Trophoblast cell (in vitro differentiated cells and primary cell): Measurements from ENCODE around the gene SLC12A3.
A peak's percentile ranks its signal among the peaks of the same experiment; 100 is the strongest.

Experiments used
- DNase-seq, 2 donors: peaks; one replicate each; pipeline ENCODE4 v3.0.0-alpha.2; 2016
- H2AFZ ChIP-seq: 2 replicates; pipeline ENCODE4 v1.6.1; 2013; ENCODE audit warnings: low read length, moderate library complexity, mild to moderate bottlenecking; ENCODE audit not compliant: insufficient read depth, poor library complexity
- H2AK5ac ChIP-seq: 2 replicates; pipeline ENCODE4 v1.6.1; 2013; ENCODE audit warnings: mild to moderate bottlenecking, low read length
- H2BK120ac ChIP-seq: 2 replicates; pipeline ENCODE4 v1.6.1; 2013; ENCODE audit warnings: low read length, mild to moderate bottlenecking, moderate library complexity; ENCODE audit not compliant: insufficient read depth, poor library complexity
- H2BK12ac ChIP-seq: 2 replicates; pipeline ENCODE4 v1.6.1; 2013; ENCODE audit warnings: mild to moderate bottlenecking, low read length, moderate library complexity
- H2BK5ac ChIP-seq: 2 replicates; pipeline ENCODE4 v1.6.1; 2013; ENCODE audit warnings: low read length, low read depth, moderate library complexity, mild to moderate bottlenecking; ENCODE audit not compliant: poor library complexity
- H3K14ac ChIP-seq: 2 replicates; pipeline ENCODE4 v1.6.1; 2013; ENCODE audit warnings: mild to moderate bottlenecking, low read length
- H3K18ac ChIP-seq: 2 replicates; pipeline ENCODE4 v1.6.1; 2013; ENCODE audit warnings: mild to moderate bottlenecking, low read length
- H3K23ac ChIP-seq: 2 replicates; pipeline ENCODE4 v1.6.1; 2013; ENCODE audit warnings: low read length
- H3K27ac ChIP-seq: 2 replicates; pipeline ENCODE4 v1.5.1; 2013; ENCODE audit warnings: low read depth, mild to moderate bottlenecking, inconsistent platforms, low read length, moderate library complexity
- H3K27me3 ChIP-seq: 2 replicates; pipeline ENCODE4 v1.6.1; 2013; ENCODE audit warnings: inconsistent platforms, mild to moderate bottlenecking, low read length, moderate library complexity; ENCODE audit not compliant: insufficient read depth
- H3K36me3 ChIP-seq, 2 experiments: 1 replicate in 1 of 2; 2 replicates in 1 of 2; pipeline ENCODE4 v1.6.1; 2013; ENCODE audit warnings: low read length in 2 of 2, mild to moderate bottlenecking in 2 of 2, moderate library complexity in 1 of 2; ENCODE audit not compliant: insufficient read depth in 2 of 2, control insufficient read depth in 1 of 2
- H3K4ac ChIP-seq: 2 replicates; pipeline ENCODE4 v1.6.1; 2013; ENCODE audit warnings: low read depth, mild to moderate bottlenecking, low read length, moderate library complexity
- H3K4me1 ChIP-seq, 2 experiments: 1 replicate in 1 of 2; 2 replicates in 1 of 2; pipeline ENCODE4 v1.6.1; 2013; ENCODE audit warnings: low read length in 2 of 2, mild to moderate bottlenecking in 2 of 2, moderate library complexity in 1 of 2; ENCODE audit not compliant: insufficient read depth in 2 of 2, control insufficient read depth in 1 of 2
- H3K4me2 ChIP-seq: 2 replicates; pipeline ENCODE4 v1.6.1; 2013; ENCODE audit warnings: inconsistent platforms, mild to moderate bottlenecking, low read length, moderate library complexity
- H3K4me3 ChIP-seq: 2 replicates; pipeline ENCODE4 v1.5.1; 2013; ENCODE audit warnings: mild to moderate bottlenecking, low read depth, low read length, inconsistent platforms
- H3K79me1 ChIP-seq: one replicate; pipeline ENCODE4 v1.6.1; 2013; ENCODE audit warnings: low read length
- H3K79me2 ChIP-seq: 2 replicates; pipeline ENCODE4 v1.6.1; 2013; ENCODE audit warnings: low read length, mild to moderate bottlenecking; ENCODE audit not compliant: control insufficient read depth, insufficient read depth, poor library complexity
- H3K9ac ChIP-seq: 2 replicates; pipeline ENCODE4 v1.6.1; 2013; ENCODE audit warnings: mild to moderate bottlenecking, low read length
- H3K9me3 ChIP-seq: 2 replicates; pipeline ENCODE4 v1.6.1; 2013; ENCODE audit warnings: low read depth, mild to moderate bottlenecking, control low read depth, inconsistent platforms, low read length; ENCODE audit not compliant: insufficient read depth
- H4K12ac ChIP-seq: 2 replicates; pipeline ENCODE4 v1.6.1; 2013; ENCODE audit warnings: low read depth, mild to moderate bottlenecking, low read length, moderate library complexity
- H4K8ac ChIP-seq: 2 replicates; pipeline ENCODE4 v1.6.1; 2013; ENCODE audit warnings: low read depth, mild to moderate bottlenecking, low read length, moderate library complexity
- H4K91ac ChIP-seq: one replicate; pipeline ENCODE4 v1.6.1; 2013; ENCODE audit warnings: low read depth, mild to moderate bottlenecking, low read length, moderate library complexity
- WGBS: extraction: QIAGEN DNeasy Blood & Tissue Kit; methylation state at CpG from one replicate; pipeline ENCODE4 v1.1.7; 2013; ENCODE audit warnings: missing lambda C conversion rate; ENCODE audit not compliant: insufficient read length, insufficient coverage; ENCODE audit errors: extremely low coverage; 5-methylcytosine and 5-hydroxymethylcytosine counted together

The SLC12A3 gene

DNA sequence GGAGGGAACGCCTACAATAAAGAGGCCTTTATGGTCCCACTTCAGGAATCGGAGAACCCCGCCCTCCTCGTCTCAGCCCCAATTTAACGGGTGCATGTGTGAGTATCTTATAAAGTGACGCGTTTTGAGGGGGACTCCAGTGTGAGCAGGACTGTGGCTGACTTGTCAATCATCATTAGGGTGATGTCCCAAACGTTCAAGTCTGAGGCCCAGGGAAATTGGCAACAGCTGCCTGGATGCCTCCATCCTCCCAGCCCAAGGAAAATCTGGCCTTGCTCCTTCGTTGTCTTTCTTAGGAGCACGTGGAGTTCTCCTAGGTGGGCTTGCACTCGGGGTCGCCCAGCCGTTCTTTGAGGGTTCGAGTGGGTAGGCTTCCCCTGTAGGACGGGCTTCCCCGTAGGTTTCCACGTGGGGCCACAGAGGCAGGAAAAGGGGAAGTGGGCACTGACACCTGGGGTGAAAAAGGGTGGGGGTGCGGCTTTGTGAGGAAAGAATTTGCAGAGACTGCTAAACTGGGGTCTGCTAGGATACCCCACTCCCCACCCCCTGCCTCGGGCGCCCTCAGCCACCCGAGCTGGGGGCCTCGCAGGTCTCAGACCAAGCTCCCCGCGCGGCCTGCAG is 66.4 kb downstream of the SLC12A3 start:
- Histone ChIP-seq H3K9me3 (no peaks in the 10 kb centered on the region), H2BK120ac (peak overlapping the region; percentile 83), H2BK12ac (peak overlapping the region; percentile 72), H4K91ac (peak overlapping the region; percentile 99), H3K9ac (peak overlapping the region; percentile 34), H2AFZ (peak overlapping the region; percentile 87), H3K27me3 (no peaks in the 10 kb centered on the region), H3K23ac (no peak overlapping the region), H3K4me2 (peak overlapping the region; percentile 57), H3K36me3 (peaks cover 2 to 4% of the 10 kb centered on the region in 2 experiments), H3K18ac (peak overlapping the region; percentile 80), H4K8ac (peak overlapping the region; percentile 99), H4K12ac (peak overlapping the region; percentile 95), H3K4me1 (peaks cover 3 to 8% of the 10 kb centered on the region in 2 experiments), H3K79me1 (peaks cover 15% of the 10 kb centered on the region), H3K79me2 (peaks cover 12% of the 10 kb centered on the region), H2AK5ac (peak overlapping the region; percentile 38), H3K4me3 (peak overlapping the region; percentile 59), H3K4ac (peak overlapping the region; percentile 96), H2BK5ac (peak overlapping the region; percentile 77), H3K14ac (peak overlapping the region; percentile 92), H3K27ac (no peak overlapping the region)
- WGBS = no CpG with 5 or more reads among the region's 25 CpGs
- DNase-seq = no peak

DNA sequence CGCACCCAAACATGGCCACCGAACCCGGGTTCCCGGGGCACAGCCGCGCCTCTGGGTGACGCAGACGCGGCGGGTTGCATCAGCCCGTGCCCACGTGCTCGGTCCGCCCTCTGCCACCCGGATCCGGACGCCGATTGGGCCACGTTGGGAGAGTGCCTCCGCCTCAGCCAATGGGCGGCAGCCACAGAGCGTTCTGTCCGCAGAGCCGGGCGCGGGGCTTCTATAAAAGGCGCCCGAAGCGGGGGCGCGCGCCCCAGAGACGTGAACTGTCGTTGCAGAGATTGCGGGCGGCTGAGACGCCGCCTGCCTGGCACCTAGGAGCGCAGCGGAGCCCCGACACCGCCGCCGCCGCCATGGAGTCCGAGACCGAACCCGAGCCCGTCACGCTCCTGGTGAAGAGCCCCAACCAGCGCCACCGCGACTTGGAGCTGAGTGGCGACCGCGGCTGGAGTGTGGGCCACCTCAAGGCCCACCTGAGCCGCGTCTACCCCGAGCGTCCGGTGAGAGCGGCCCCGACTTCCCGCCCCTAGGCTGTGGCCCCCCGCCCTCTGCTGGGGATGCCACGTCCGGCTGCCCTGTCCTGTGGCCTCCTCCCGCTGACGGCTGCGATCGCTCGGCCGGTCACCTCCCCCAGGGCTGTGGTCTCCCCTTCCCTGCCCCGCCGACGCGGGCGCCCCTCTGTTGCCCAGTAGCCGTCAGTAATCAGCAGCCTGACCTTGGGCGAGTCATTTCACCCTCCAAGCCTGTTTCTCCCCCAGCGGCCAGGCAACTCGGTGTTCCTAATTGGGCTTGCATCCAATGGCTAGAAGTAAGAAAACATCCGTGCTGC is 67.1 kb downstream of the SLC12A3 start, which contains the start of gene HERPUD1:
TSS of gene HERPUD1 (plus strand) at position 251 of the 829 bp plus-strand sequence. CDS start at position 354, 103 bp downstream.
- Histone ChIP-seq H3K4me1 (peaks cover 3 to 8% of the 10 kb centered on the region in 2 experiments), H2BK120ac (peak within 1 kb of the TSS; percentile 89), H3K9ac (peak within 1 kb of the TSS; percentile 78), H4K91ac (peak within 1 kb of the TSS; percentile 99), H3K4me2 (peak within 1 kb of the TSS; percentile 89), H3K18ac (peak within 1 kb of the TSS; percentile 92), H2AK5ac (peak within 1 kb of the TSS; percentile 47), H3K79me2 (peaks cover 12% of the 10 kb centered on the region), H3K9me3 (no peaks in the 10 kb centered on the region), H3K23ac (no peak within 1 kb of the TSS), H2AFZ (peak within 1 kb of the TSS; percentile 87), H3K79me1 (peaks cover 15% of the 10 kb centered on the region), H2BK5ac (peak within 1 kb of the TSS; percentile 77), H3K27ac (peak within 1 kb of the TSS; percentile 78), H4K12ac (peak within 1 kb of the TSS; percentile 95), H3K36me3 (peaks cover 5 to 9% of the 10 kb centered on the region in 2 experiments), H3K4ac (peak within 1 kb of the TSS; percentile 96), H3K27me3 (no peaks in the 10 kb centered on the region), H3K4me3 (peak within 1 kb of the TSS; percentile 96), H2BK12ac (peak within 1 kb of the TSS; percentile 72), H4K8ac (peak within 1 kb of the TSS; percentile 99), H3K14ac (peak within 1 kb of the TSS; percentile 95)
- no CpG with 5 or more reads among the region's 83 CpGs for WGBS
- DNase-seq = peak; percentile 97 to 99

DNA sequence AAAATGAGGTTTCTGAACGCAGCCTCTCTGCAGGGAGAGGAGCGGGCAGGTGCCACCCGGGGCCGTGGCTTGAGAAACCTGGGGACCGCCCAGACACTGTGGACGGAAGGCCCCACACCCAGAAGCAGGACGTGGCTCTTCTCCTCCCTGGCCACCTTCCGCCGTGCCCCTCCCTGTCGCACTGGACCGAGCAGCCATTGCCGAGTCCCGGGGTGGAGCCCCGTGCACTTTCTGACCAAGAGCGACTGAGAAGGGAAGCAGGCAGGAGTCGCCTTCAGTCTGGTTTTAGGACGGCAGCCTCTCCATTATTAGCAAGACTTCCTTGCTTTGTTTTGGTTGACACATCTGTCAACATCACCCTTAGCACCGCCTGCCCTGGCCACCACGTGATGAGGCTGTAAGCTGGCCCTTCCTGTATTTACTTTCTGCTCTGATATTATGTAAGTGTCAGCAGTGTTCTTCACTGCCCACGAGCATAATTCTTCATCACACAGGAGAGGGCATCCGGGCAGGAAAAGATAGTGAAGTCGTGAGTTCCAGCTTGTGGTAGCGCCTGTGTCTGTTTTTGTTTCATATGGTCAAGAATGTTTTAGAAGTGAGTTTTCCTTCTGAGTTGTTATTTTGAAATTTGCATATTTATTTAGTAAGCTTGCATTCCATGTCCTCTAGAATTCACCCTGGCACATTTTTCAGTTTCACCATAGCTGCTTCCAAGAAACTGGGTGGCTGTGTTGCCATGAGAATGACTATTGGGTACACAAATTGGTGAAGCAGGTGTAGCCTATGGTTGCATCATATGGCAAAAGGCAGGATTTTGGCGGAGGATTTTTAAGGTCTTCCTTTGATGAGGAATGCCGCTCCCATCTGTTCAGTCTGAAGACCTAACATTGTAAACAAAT is 68.0 kb downstream of the SLC12A3 start:
- Histone ChIP-seq H3K4me2 (peak overlapping the region; percentile 89), H3K18ac (no peak overlapping the region), H2BK12ac (no peak overlapping the region), H3K79me2 (peaks cover 12% of the 10 kb centered on the region), H4K91ac (peak overlapping the region; percentile 96), H3K9me3 (no peaks in the 10 kb centered on the region), H2AFZ (no peak overlapping the region), H3K36me3 (peaks cover 5 to 10% of the 10 kb centered on the region in 2 experiments), H3K27me3 (no peaks in the 10 kb centered on the region), H4K8ac (peak overlapping the region; percentile 88), H3K23ac (no peak overlapping the region), H2BK5ac (peak overlapping the region; percentile 77), H3K4me1 (peaks cover 3 to 8% of the 10 kb centered on the region in 2 experiments), H2BK120ac (peak overlapping the region; percentile 89), H2AK5ac (no peak overlapping the region), H4K12ac (peak overlapping the region; percentile 79), H3K9ac (peak overlapping the region; percentile 78), H3K4me3 (peak overlapping the region; percentile 96), H3K4ac (peak overlapping the region; percentile 95), H3K27ac (peak overlapping the region; percentile 78), H3K14ac (peak overlapping the region; percentile 95), H3K79me1 (peaks cover 15% of the 10 kb centered on the region)
- WGBS = no CpG with 5 or more reads among the region's 25 CpGs
- DNase-seq = peak; percentile 49 to 71
